ENCODE measurements around the gene PRKCA. TPM values are rescaled to one million over a fixed set of nuclear protein-coding genes. Genes with fewer than 3 reads are reported as not detected.
"Not testable (repeated sequence)": the region's sequence is repeated elsewhere in the genome, so short reads cannot be mapped to it uniquely, and the experiment has no call there.

Gene PRKCA
- total RNA-seq, 1 experiment from 2014 or later: 36.1 TPM

- not testable (repeated sequence) for H3K9me3 ChIP-seq (replicated peaks); H3K27me3 ChIP-seq (replicated peaks); H3K36me3 ChIP-seq; H3K27ac ChIP-seq; DNase-seq (ENCODE audit: low read depth in 1 of 2, low spot score in 2 of 2); H3K4me1 ChIP-seq (replicated peaks); H3K4me3 ChIP-seq
Observed at GRCh38 chr17:66400041-66400688, 97.8 kb downstream of the PRKCA start.

- no peaks in the 10 kb centered on the region for H3K4me1 ChIP-seq (replicated peaks)
- H3K27me3 ChIP-seq (replicated peaks): no peaks in the 10 kb centered on the region
- H3K9me3 ChIP-seq (replicated peaks): no peaks in the 10 kb centered on the region
- H3K4me3 ChIP-seq: no peak overlapping the region
- no peak overlapping the region for H3K27ac ChIP-seq
- no peak for DNase-seq (ENCODE audit: low read depth in 1 of 2, low spot score in 2 of 2)
- H3K36me3 ChIP-seq: 0 out of 2 replicates have a peak, but pooled peaks cover 3% of the 10 kb centered on the region
Observed at GRCh38 chr17:66400698-66401097, 98.3 kb downstream of the PRKCA start.

- H3K36me3 ChIP-seq: 0 out of 2 replicates have a peak, but pooled peaks cover 3% of the 10 kb centered on the region
- no peak for DNase-seq (ENCODE audit: low read depth in 1 of 2, low spot score in 2 of 2)
- H3K4me3 ChIP-seq: no peak overlapping the region
- no peaks in the 10 kb centered on the region for H3K4me1 ChIP-seq (replicated peaks)
- no peaks in the 10 kb centered on the region for H3K27me3 ChIP-seq (replicated peaks)
- no peak overlapping the region for H3K27ac ChIP-seq
- H3K9me3 ChIP-seq (replicated peaks): no peaks in the 10 kb centered on the region
Observed at GRCh38 chr17:66401364-66401763, 99.0 kb downstream of the PRKCA start.

GRCh38 chr17:66403846-66404556 lies 101.6 kb downstream of the PRKCA start:
- Histone ChIP-seq H3K4me3 (no peak overlapping the region), H3K27ac (no peak overlapping the region), H3K27me3 (replicated peaks) (no peaks in the 10 kb centered on the region), H3K4me1 (replicated peaks) (no peaks in the 10 kb centered on the region), H3K9me3 (replicated peaks) (no peaks in the 10 kb centered on the region), H3K36me3 (no peaks in the 10 kb centered on the region)
- DNase-seq (ENCODE audit: low read depth in 1 of 2, low spot score in 2 of 2): peak in 1 of 2 experiments; percentile 30

- Histone ChIP-seq H3K27ac (no peak overlapping the region), H3K36me3 (no peaks in the 10 kb centered on the region), H3K9me3 (replicated peaks) (no peaks in the 10 kb centered on the region), H3K27me3 (replicated peaks) (no peaks in the 10 kb centered on the region), H3K4me1 (replicated peaks) (no peaks in the 10 kb centered on the region), H3K4me3 (no peak overlapping the region)
- DNase-seq (ENCODE audit: low read depth in 1 of 2, low spot score in 2 of 2): no peak
Observed at GRCh38 chr17:66405836-66406677, 103.6 kb downstream of the PRKCA start.

GRCh38 chr17:66406701-66407644 lies 104.6 kb downstream of the PRKCA start:
- no peak for DNase-seq (ENCODE audit: low read depth in 1 of 2, low spot score in 2 of 2)
- no peak overlapping the region for H3K4me3 ChIP-seq
- no peak overlapping the region for H3K27ac ChIP-seq
- H3K4me1 ChIP-seq (replicated peaks): no peaks in the 10 kb centered on the region
- H3K27me3 ChIP-seq (replicated peaks): no peaks in the 10 kb centered on the region
- H3K9me3 ChIP-seq (replicated peaks): no peaks in the 10 kb centered on the region
- H3K36me3 ChIP-seq: no peaks in the 10 kb centered on the region

GRCh38 chr17:66407864-66408263 lies 105.5 kb downstream of the PRKCA start:
- H3K9me3 ChIP-seq (replicated peaks): no peaks in the 10 kb centered on the region
- no peak for DNase-seq (ENCODE audit: low read depth in 1 of 2, low spot score in 2 of 2)
- no peaks in the 10 kb centered on the region for H3K4me1 ChIP-seq (replicated peaks)
- no peak overlapping the region for H3K27ac ChIP-seq
- H3K36me3 ChIP-seq: no peaks in the 10 kb centered on the region
- H3K27me3 ChIP-seq (replicated peaks): no peaks in the 10 kb centered on the region
- H3K4me3 ChIP-seq: no peak overlapping the region

GRCh38 chr17:66411520-66411919 lies 109.1 kb downstream of the PRKCA start:
- no peaks in the 10 kb centered on the region for H3K27me3 ChIP-seq (replicated peaks)
- H3K36me3 ChIP-seq: no peaks in the 10 kb centered on the region
- no peaks in the 10 kb centered on the region for H3K9me3 ChIP-seq (replicated peaks)
- peak in 1 of 2 experiments; percentile 23 for DNase-seq (ENCODE audit: low read depth in 1 of 2, low spot score in 2 of 2)
- H3K4me1 ChIP-seq (replicated peaks): no peaks in the 10 kb centered on the region
- no peak overlapping the region for H3K4me3 ChIP-seq
- H3K27ac ChIP-seq: no peak overlapping the region

- Histone ChIP-seq H3K9me3 (replicated peaks) (no peaks in the 10 kb centered on the region), H3K27ac (no peak overlapping the region)
- DNase-seq (ENCODE audit: low read depth in 1 of 2, low spot score in 2 of 2): peak in 1 of 2 experiments; percentile 38
Observed at GRCh38 chr17:66412857-66413558, 110.6 kb downstream of the PRKCA start.

GRCh38 chr17:66413559-66414520 lies 111.4 kb downstream of the PRKCA start:
- DNase-seq (ENCODE audit: low read depth in 1 of 2, low spot score in 2 of 2): peak in 1 of 2 experiments; percentile 28
- Histone ChIP-seq H3K9me3 (replicated peaks) (no peaks in the 10 kb centered on the region), H3K36me3 (no peaks in the 10 kb centered on the region), H3K27ac (no peak overlapping the region), H3K4me3 (no peak overlapping the region), H3K27me3 (replicated peaks) (no peaks in the 10 kb centered on the region), H3K4me1 (replicated peaks) (no peaks in the 10 kb centered on the region)

More at GRCh38 chr17:66412857-66413558, 110.6 kb downstream of the PRKCA start:
- Histone ChIP-seq H3K27me3 (replicated peaks) (no peaks in the 10 kb centered on the region), H3K4me1 (replicated peaks) (no peaks in the 10 kb centered on the region), H3K36me3 (no peaks in the 10 kb centered on the region), H3K4me3 (no peak overlapping the region)

GRCh38 chr17:66414561-66415175 lies 112.3 kb downstream of the PRKCA start:
- no peaks in the 10 kb centered on the region for H3K27me3 ChIP-seq (replicated peaks)

More at GRCh38 chr17:66414561-66415175, 112.3 kb downstream of the PRKCA start:
- no peaks in the 10 kb centered on the region for H3K9me3 ChIP-seq (replicated peaks)
- no peak overlapping the region for H3K27ac ChIP-seq
- H3K4me1 ChIP-seq (replicated peaks): no peaks in the 10 kb centered on the region
- H3K4me3 ChIP-seq: no peak overlapping the region
- no peaks in the 10 kb centered on the region for H3K36me3 ChIP-seq
- DNase-seq (ENCODE audit: low read depth in 1 of 2, low spot score in 2 of 2): no peak

Data from SJSA1 (cell line).